ENCODE measurements around the gene TIGD1. TPM values are rescaled to one million over a fixed set of nuclear protein-coding genes. Genes with fewer than 3 reads are reported as not detected.

The TIGD1 gene
- total and polyA plus RNA-seq, 2 of the 13 experiments (the other 11 are each of a cell fraction or from before 2014, with no cell fraction given) = 3.5 to 9.5 TPM

DNA sequence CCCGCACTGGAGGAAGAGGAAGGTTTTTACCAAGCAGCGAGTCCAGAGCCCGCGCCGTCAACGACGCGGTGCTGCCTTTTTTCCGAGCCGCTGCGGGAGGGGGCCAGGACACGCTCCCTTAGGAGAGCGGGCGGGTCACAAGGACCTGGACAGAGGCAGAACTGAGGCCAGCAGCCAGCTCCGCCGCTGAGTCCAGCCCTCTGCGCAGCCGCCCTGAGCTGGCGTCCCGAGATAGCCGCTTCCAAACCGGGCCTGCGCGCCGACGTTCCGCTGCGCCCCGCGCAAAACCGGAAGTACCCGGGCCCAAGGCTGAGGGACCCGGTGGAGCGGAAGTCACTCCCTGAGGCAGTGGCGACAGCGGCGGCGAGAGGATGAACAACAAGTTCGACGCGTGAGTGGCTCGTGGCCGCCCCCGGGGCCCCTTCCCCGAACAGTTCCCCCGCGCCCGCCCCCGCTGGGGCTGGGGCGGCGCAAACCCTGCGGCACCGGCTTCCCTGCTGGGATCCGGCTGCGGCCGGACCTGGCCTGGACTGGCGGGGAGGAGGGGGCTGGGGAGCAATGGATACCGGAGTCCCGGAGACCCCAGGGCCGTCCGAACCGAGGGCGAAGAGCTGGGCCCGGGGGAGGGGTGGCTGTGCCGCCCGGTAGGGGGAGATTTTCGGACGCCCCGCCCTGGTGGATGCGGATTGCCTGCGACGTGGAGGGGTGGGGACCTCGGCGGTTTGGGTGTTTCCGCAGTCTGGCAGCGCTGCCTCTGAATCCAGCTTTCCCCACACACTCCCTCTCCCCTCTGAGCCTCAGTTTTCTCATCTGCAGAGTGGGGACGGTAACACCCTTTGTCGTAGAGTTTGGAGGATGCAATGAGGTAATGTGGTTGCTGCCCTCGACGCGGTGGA, at the start of gene TIGD1, which contains the start of gene EIF4E2 (continued):
- TF ChIP-seq ZNF292 (CRISPR knock-in tag; IDR thresholded peaks at IDR 0.05; ENCODE audit: borderline replicate concordance, low read depth) = peak; percentile 66; the same call in 1 of the 2 replicates
- TF ChIP-seq, protein P1, sequence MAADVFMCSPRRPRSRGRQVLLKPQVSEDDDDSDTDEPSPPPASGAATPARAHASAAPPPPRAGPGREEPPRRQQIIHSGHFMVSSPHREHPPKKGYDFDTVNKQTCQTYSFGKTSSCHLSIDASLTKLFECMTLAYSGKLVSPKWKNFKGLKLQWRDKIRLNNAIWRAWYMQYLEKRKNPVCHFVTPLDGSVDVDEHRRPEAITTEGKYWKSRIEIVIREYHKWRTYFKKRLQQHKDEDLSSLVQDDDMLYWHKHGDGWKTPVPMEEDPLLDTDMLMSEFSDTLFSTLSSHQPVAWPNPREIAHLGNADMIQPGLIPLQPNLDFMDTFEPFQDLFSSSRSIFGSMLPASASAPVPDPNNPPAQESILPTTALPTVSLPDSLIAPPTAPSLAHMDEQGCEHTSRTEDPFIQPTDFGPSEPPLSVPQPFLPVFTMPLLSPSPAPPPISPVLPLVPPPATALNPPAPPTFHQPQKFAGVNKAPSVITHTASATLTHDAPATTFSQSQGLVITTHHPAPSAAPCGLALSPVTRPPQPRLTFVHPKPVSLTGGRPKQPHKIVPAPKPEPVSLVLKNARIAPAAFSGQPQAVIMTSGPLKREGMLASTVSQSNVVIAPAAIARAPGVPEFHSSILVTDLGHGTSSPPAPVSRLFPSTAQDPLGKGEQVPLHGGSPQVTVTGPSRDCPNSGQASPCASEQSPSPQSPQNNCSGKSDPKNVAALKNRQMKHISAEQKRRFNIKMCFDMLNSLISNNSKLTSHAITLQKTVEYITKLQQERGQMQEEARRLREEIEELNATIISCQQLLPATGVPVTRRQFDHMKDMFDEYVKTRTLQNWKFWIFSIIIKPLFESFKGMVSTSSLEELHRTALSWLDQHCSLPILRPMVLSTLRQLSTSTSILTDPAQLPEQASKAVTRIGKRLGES (CRISPR knock-in tag; IDR thresholded peaks at IDR 0.05; ENCODE audit: borderline replicate concordance) = peak; percentile 99
- TF ChIP-seq, protein P2, sequence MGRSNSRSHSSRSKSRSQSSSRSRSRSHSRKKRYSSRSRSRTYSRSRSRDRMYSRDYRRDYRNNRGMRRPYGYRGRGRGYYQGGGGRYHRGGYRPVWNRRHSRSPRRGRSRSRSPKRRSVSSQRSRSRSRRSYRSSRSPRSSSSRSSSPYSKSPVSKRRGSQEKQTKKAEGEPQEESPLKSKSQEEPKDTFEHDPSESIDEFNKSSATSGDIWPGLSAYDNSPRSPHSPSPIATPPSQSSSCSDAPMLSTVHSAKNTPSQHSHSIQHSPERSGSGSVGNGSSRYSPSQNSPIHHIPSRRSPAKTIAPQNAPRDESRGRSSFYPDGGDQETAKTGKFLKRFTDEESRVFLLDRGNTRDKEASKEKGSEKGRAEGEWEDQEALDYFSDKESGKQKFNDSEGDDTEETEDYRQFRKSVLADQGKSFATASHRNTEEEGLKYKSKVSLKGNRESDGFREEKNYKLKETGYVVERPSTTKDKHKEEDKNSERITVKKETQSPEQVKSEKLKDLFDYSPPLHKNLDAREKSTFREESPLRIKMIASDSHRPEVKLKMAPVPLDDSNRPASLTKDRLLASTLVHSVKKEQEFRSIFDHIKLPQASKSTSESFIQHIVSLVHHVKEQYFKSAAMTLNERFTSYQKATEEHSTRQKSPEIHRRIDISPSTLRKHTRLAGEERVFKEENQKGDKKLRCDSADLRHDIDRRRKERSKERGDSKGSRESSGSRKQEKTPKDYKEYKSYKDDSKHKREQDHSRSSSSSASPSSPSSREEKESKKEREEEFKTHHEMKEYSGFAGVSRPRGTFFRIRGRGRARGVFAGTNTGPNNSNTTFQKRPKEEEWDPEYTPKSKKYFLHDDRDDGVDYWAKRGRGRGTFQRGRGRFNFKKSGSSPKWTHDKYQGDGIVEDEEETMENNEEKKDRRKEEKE (IDR thresholded peaks at IDR 0.05) = no peak
- peak; percentile 91; the same call in 1 of the 2 replicates for TF ChIP-seq NCOA1 (CRISPR knock-in tag; IDR thresholded peaks at IDR 0.05)
- TF ChIP-seq, protein P3, sequence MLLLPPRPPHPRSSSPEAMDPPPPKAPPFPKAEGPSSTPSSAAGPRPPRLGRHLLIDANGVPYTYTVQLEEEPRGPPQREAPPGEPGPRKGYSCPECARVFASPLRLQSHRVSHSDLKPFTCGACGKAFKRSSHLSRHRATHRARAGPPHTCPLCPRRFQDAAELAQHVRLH (CRISPR knock-in tag; IDR thresholded peaks at IDR 0.05; ENCODE audit: borderline replicate concordance, low read depth) = peak; percentile 99
- peak; percentile 99 for TF ChIP-seq ATF7-NPFF (CRISPR knock-in tag; IDR thresholded peaks at IDR 0.05; ENCODE audit: low read depth)
- peak; percentile 97 for TF ChIP-seq ARNT2 (CRISPR knock-in tag; IDR thresholded peaks at IDR 0.05; ENCODE audit: low read depth)
- no peak for TF ChIP-seq SRSF4 (IDR thresholded peaks at IDR 0.05; ENCODE audit: low read depth, low read length, poor library complexity, severe bottlenecking)
- TF ChIP-seq ZNF747 (CRISPR knock-in tag; IDR thresholded peaks at IDR 0.05; ENCODE audit: borderline replicate concordance) = peak; percentile 99
- peak; percentile 77 for TF ChIP-seq JUN (CRISPR knock-in tag; IDR thresholded peaks at IDR 0.05)
- TF ChIP-seq HOXA3 (CRISPR knock-in tag; IDR thresholded peaks at IDR 0.05) = peak; percentile 97
- peak; percentile 91 for TF ChIP-seq ZBTB20 (CRISPR knock-in tag; IDR thresholded peaks at IDR 0.05; ENCODE audit: borderline replicate concordance, low read depth)
- TF ChIP-seq, protein P4, sequence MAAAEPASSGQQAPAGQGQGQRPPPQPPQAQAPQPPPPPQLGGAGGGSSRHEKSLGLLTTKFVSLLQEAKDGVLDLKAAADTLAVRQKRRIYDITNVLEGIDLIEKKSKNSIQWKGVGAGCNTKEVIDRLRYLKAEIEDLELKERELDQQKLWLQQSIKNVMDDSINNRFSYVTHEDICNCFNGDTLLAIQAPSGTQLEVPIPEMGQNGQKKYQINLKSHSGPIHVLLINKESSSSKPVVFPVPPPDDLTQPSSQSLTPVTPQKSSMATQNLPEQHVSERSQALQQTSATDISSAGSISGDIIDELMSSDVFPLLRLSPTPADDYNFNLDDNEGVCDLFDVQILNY (CRISPR knock-in tag; conservative IDR thresholded peaks at IDR 0.05) = peak; percentile 77
